KG1 (cell line): Measurements from ENCODE around the gene NELL1.
"Not testable (repeated sequence)": the region's sequence is repeated elsewhere in the genome, so short reads cannot be mapped to it uniquely, and the experiment has no call there.

ENCODE experiments used
- DNase-seq: peaks from one replicate; lab custom pipeline; 2025; lab: John Stamatoyannopoulos, UW

NELL1 gene

DNA sequence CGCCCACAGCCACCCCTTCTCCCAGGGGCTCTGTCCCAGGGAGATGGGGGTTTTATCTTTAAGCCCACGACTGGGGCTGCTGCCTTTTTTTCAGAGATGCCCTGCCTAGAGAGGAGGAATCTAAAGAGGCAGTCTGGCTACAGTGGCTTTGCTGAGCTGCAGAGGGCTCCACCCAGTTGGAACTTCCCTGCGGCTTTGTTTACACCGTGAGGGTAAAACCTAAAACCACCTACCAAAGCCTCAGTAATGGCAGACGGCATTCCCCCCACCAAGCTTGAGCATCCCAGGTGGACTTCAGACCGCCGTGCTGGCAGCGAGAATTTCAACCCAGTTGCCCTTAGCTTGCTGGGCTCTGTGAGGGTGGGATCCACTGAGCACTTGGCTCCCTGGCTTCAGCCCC, 535.8 kb downstream of the NELL1 start:
- DNase-seq, result no peak

DNA sequence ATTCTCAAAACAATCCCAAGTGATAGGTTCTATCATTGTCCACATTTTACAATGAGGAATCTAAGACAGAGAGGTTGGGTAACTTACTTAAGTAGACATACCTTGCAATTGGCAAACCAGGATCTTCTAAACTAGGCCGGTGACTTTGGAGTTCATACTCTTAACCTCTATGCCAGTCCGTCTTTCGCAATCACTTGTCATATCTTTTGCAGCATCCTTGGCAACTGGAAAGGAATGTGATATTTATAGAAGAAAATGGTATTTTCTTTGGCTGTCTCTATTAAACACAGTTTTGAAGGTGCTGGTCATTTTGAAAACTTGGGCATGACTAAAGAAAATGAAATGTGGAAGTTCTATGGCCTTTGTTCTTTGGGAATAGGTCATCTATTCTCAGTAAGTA, 556.5 kb downstream of the NELL1 start:
- DNase-seq, result no peak

DNA sequence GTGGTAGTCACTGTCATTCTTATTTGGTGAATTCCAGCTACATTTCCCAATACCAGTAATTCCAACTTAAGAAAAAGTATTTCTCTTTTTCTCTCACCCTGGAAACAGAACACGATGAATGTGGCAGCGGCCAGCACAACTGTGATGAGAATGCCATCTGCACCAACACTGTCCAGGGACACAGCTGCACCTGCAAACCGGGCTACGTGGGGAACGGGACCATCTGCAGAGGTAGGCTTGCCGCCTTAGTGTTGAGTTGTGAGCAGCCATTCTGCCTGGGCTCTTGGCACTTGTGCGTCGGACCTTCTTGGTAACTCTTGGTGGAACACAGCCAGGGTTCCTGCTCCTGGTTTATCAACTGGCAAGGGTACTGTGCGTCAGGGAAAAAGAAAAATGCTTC, 559.8 kb downstream of the NELL1 start:
- DNase-seq, result no peak

DNA sequence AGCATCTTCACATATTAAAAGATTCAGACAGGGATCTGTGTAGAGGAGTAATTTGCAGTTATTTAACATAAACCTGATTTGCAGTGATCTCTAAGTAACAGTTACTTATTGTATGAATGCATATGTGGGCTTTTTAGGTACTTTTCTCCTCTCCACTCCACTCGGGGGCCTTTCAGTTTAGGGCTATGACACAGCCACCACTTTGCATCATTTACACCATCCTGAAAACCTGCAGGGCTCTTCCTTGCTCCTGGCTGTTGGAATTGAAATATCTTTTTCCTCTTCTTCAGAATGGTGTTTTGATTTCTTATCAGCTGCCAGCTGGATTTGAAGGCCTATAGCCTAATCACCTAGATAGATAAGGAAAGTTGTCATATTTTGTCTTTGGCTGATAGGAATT, 580.8 kb downstream of the NELL1 start:
- DNase-seq, result no peak

GRCh38 chr11:21254055-21254454, 584.7 kb downstream of the NELL1 start:
- DNase-seq, result no peak

GRCh38 chr11:21254790-21255189, 585.4 kb downstream of the NELL1 start:
- DNase-seq, result no peak

GRCh38 chr11:21257461-21257860, 588.1 kb downstream of the NELL1 start:
- DNase-seq, result no peak

DNA sequence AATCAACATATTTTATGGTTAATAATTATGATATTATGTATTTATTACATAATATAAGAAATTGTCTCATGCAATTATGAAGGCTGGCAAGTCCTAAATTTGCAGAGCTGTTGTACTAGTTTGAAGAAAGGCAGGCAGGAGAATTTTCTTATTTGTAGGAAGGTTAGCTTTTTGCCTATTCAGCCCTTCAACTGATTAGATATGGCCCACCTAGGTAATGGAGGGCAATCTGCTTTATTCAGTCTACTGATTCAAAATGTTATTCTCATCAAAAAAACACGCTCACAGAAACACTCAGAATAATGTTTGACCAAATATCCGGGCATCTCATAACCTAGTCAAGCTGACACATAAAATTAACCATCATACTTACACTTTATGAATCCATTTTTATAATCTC, 589.0 kb downstream of the NELL1 start:
- no peak for DNase-seq

- DNase-seq, result no peak
Observed at GRCh38 chr11:21260101-21260500, 590.7 kb downstream of the NELL1 start.

DNA sequence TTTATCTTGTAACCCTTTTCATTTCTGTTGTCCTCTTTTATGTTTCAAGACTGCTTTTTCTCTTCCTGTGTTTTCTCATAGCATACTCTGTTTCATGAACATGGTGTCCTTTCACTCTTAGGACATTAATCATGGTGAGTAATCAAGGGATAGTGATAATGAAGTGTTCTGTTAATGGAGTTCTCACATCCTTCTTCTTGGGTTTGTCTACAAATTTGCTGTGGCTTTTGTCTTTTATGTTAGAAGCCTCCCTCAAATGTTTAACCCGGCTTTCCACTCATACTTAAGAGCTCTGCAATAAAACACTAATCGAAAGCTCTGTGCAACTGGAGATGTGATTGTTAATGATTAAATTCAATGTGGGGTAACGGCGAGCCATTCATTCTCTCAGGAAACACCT, 593.6 kb downstream of the NELL1 start:
- DNase-seq, result no peak

- no peak for DNase-seq
Observed at GRCh38 chr11:21264125-21264524, 594.7 kb downstream of the NELL1 start.

DNA sequence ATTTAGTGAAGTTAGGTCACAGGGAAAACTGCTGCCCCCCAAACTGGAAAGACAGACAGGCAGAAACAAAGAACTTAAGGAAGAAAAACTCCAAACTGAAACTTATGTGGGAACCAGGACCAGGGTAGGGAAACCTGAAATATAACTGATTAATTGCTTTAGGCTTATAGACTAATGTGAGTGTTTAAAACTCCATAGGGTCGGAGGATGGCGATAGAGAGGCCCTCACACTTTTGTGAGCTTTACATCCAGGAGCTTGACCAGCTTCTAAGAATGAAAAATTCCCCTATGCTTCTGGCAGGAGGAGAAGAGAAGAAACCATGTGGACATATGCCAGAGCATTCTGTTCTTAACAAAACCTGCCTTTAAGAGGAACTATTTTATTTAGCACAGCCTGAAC, 598.6 kb downstream of the NELL1 start:
- DNase-seq, result no peak

- not testable (repeated sequence) for DNase-seq
Observed at GRCh38 chr11:21272139-21272538, 602.8 kb downstream of the NELL1 start.

DNA sequence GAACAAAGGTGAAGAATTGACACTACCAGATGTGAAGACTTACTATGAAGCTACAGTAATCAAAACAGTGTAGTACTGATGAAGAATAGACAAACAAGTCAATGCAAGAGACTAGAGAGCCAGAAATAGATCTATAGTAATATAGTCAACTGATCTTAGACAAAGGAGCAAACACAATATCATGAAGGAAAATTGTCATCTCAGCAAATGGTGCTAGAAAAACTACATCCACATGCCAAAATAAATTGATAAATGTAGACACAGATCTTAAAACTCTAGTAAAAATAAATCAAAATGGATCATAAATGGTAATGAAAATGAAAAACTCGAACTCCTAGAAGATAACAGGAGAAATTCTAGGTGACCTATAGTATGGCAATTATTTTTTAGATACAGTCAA, 609.5 kb downstream of the NELL1 start:
- no peak for DNase-seq

DNA sequence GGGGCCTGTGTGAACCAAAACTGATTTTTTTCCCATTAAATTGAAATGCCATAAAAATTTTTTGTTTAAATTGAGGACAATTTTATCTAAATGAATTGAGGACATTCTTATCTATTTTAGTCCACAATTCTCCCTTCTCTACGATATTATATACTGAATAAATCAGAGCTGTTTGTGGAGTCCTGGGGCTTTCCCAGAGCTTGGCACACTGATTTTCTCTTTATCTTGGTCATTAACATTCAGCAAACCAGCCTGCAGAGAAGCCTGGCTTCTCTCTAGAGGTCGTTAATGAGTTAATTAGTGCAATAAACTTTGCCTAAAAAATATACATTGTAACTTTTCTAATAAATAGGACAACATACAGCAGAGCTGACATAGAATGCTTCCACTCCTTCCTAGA, 615.7 kb downstream of the NELL1 start:
- DNase-seq, result no peak

DNA sequence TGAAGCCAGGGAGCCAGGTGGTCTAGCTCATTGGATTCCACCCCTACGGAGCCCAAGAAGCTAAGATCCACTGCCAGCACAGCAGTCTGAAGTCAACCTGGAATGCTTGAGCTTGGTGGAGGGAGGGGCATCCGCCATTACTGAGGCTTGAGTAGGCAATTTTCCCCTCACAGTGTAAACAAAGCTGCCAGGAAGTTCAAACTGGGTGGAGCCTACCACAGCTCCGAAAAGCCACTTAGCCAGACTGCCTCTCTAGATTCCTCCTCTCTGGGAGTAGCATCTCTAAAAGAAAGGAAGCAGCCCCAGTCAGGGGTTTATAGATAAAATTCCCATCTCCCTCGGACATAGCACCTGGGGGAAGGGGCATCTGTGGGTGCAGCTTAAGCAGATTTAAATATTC, 620.3 kb downstream of the NELL1 start:
- no peak for DNase-seq

DNA sequence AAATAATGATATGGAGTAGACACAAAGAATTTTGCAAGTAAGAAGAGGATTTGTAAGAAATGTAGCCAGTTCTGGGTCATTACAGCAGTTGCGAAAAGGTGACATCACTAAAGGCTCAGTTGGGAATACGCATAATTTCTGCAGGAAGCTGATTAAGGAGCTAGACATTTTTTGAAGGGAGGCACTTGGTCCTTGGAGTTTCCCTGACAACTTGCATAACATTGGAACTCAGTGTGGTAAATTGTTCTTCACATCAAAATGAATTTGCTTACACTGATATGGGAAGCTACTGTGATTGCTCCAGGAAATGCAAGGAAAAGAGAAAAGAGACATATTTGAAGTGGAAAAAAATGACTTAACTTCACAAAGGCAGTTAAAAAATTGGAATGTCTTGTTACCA, 626.1 kb downstream of the NELL1 start:
- DNase-seq, result no peak

- DNase-seq, result no peak
Observed at GRCh38 chr11:21301981-21302380, 632.6 kb downstream of the NELL1 start.

GRCh38 chr11:21306739-21307358, 637.5 kb downstream of the NELL1 start:
- no peak for DNase-seq

GRCh38 chr11:21307874-21308273, 638.5 kb downstream of the NELL1 start:
- DNase-seq, result no peak

- no peak for DNase-seq
Observed at GRCh38 chr11:21316591-21316990, 647.2 kb downstream of the NELL1 start.

- no peak for DNase-seq
Observed at GRCh38 chr11:21321072-21321471, 651.7 kb downstream of the NELL1 start.

GRCh38 chr11:21321530-21321929, 652.1 kb downstream of the NELL1 start:
- no peak for DNase-seq

- DNase-seq, result no peak
Observed at GRCh38 chr11:21323617-21324016, 654.2 kb downstream of the NELL1 start.

GRCh38 chr11:21343204-21343603, 673.8 kb downstream of the NELL1 start:
- no peak for DNase-seq
